ENCODE measurements around the gene ST6GALNAC4.

ST6GALNAC4 gene

GRCh38 chr9:127915325-127915752 is 1.5 kb downstream of the ST6GALNAC4 start:
- DNase-seq (ENCODE audit: low read depth in 1 of 2, low spot score in 1 of 2), result no peak

GRCh38 chr9:127913682-127914081 is 3.2 kb downstream of the ST6GALNAC4 start:
- no peak for DNase-seq (ENCODE audit: low read depth in 1 of 2, low spot score in 1 of 2)

- no peak for DNase-seq (ENCODE audit: low read depth in 1 of 2, low spot score in 1 of 2)
Observed at GRCh38 chr9:127912882-127913281, 4.0 kb downstream of the ST6GALNAC4 start.

GRCh38 chr9:127912296-127912695 is 4.5 kb downstream of the ST6GALNAC4 start:
- no peak for DNase-seq (ENCODE audit: low read depth in 1 of 2, low spot score in 1 of 2)

GRCh38 chr9:127910613-127911205 is 6.1 kb downstream of the ST6GALNAC4 start:
- DNase-seq (ENCODE audit: low read depth in 1 of 2, low spot score in 1 of 2), result no peak

GRCh38 chr9:127909839-127910273 is 7.0 kb downstream of the ST6GALNAC4 start:
- no peak for DNase-seq (ENCODE audit: low read depth in 1 of 2, low spot score in 1 of 2)

GRCh38 chr9:127908660-127908926 is 8.2 kb downstream of the ST6GALNAC4 start:
- no peak for DNase-seq (ENCODE audit: low read depth in 1 of 2, low spot score in 1 of 2)

- DNase-seq (ENCODE audit: low read depth in 1 of 2, low spot score in 1 of 2), result no peak
Observed at GRCh38 chr9:127907867-127908659, 8.8 kb downstream of the ST6GALNAC4 start.

GRCh38 chr9:127905788-127906191 is 11.1 kb downstream of the ST6GALNAC4 start:
- DNase-seq (ENCODE audit: low read depth in 1 of 2, low spot score in 1 of 2), result peak; percentile 44 to 54

- peak; percentile 39 to 42 for DNase-seq (ENCODE audit: low read depth in 1 of 2, low spot score in 1 of 2)
Observed at GRCh38 chr9:127905004-127905728, 11.7 kb downstream of the ST6GALNAC4 start.

GRCh38 chr9:127904561-127905003 is 12.3 kb downstream of the ST6GALNAC4 start:
- DNase-seq (ENCODE audit: low read depth in 1 of 2, low spot score in 1 of 2), result no peak

- peak in 1 of 2 donors; percentile 51 for DNase-seq (ENCODE audit: low read depth in 1 of 2, low spot score in 1 of 2)
Observed at GRCh38 chr9:127903557-127904475, 13.0 kb downstream of the ST6GALNAC4 start.

GRCh38 chr9:127899128-127899943 is 17.5 kb downstream of the ST6GALNAC4 start, which contains the start of gene ST6GALNAC6:
Gene ST6GALNAC6, minus strand, starts transcription at chr9:127899603. Its CDS starts 1,622 bp downstream, at chr9:127897981.
- DNase-seq (ENCODE audit: low read depth in 1 of 2, low spot score in 1 of 2), result peak in 1 of 2 donors; percentile 65

GRCh38 chr9:127898433-127899127 is 18.3 kb downstream of the ST6GALNAC4 start:
- DNase-seq (ENCODE audit: low read depth in 1 of 2, low spot score in 1 of 2), result no peak

GRCh38 chr9:127897193-127897692 is 19.6 kb downstream of the ST6GALNAC4 start:
- DNase-seq (ENCODE audit: low read depth in 1 of 2, low spot score in 1 of 2), result no peak

GRCh38 chr9:127896395-127897192 is 20.2 kb downstream of the ST6GALNAC4 start:
- no peak for DNase-seq (ENCODE audit: low read depth in 1 of 2, low spot score in 1 of 2)

- DNase-seq (ENCODE audit: low read depth in 1 of 2, low spot score in 1 of 2), result no peak
Observed at GRCh38 chr9:127895811-127896210, 21.0 kb downstream of the ST6GALNAC4 start.

GRCh38 chr9:127893392-127893791 is 23.4 kb downstream of the ST6GALNAC4 start:
- no peak for DNase-seq (ENCODE audit: low read depth in 1 of 2, low spot score in 1 of 2)

All from activated T-helper 1 cell treated with anti-CD3 and anti-CD28 coated beads, Interleukin-2, amount 50 U/mL, for 16 hours (primary cell).